Fibroblast of upper back skin (primary cell): ENCODE measurements around the gene DCAF17.

ENCODE experiments used
- DNase-seq: peaks from one replicate; pipeline ENCODE4 v3.0.0-alpha.2; 2013

DCAF17 gene

GRCh38 chr2:171434013-171434989 lies at the start of gene DCAF17:
DCAF17 (plus strand) TSS chr2:171434226; CDS start chr2:171434578, 352 bp downstream.
- DNase-seq: peak; percentile 96

GRCh38 chr2:171386627-171387026 lies 47.4 kb upstream of the DCAF17 start:
- no peak for DNase-seq

- DNase-seq: no peak
Observed at GRCh38 chr2:171387052-171387451, 47.0 kb upstream of the DCAF17 start.

- DNase-seq: no peak
Observed at GRCh38 chr2:171389325-171389724, 44.7 kb upstream of the DCAF17 start.

- DNase-seq: no peak
Observed at GRCh38 chr2:171389780-171390179, 44.2 kb upstream of the DCAF17 start.

GRCh38 chr2:171390941-171391516 lies 43.0 kb upstream of the DCAF17 start:
- peak; percentile 73 for DNase-seq

GRCh38 chr2:171391532-171391931 lies 42.5 kb upstream of the DCAF17 start:
- DNase-seq: no peak

GRCh38 chr2:171393487-171393886 lies 40.5 kb upstream of the DCAF17 start:
- DNase-seq: no peak

- DNase-seq: no peak
Observed at GRCh38 chr2:171394164-171394740, 39.8 kb upstream of the DCAF17 start.

- DNase-seq: no peak
Observed at GRCh38 chr2:171399292-171399691, 34.7 kb upstream of the DCAF17 start.

- DNase-seq: no peak
Observed at GRCh38 chr2:171400395-171400794, 33.6 kb upstream of the DCAF17 start.

- no peak for DNase-seq
Observed at GRCh38 chr2:171401947-171402346, 32.1 kb upstream of the DCAF17 start.

GRCh38 chr2:171402906-171403580 lies 31.0 kb upstream of the DCAF17 start:
- DNase-seq: peak; percentile 54

- peak; percentile 72 for DNase-seq
Observed at GRCh38 chr2:171404261-171404660, 29.8 kb upstream of the DCAF17 start.

- DNase-seq: no peak
Observed at GRCh38 chr2:171404719-171405118, 29.3 kb upstream of the DCAF17 start.

GRCh38 chr2:171405546-171405945 lies 28.5 kb upstream of the DCAF17 start:
- no peak for DNase-seq

- DNase-seq: no peak
Observed at GRCh38 chr2:171406044-171406443, 28.0 kb upstream of the DCAF17 start.

- DNase-seq: no peak
Observed at GRCh38 chr2:171407030-171407675, 26.9 kb upstream of the DCAF17 start.

- no peak for DNase-seq
Observed at GRCh38 chr2:171407676-171408044, 26.4 kb upstream of the DCAF17 start.

GRCh38 chr2:171409436-171409971 lies 24.5 kb upstream of the DCAF17 start:
- DNase-seq: no peak

GRCh38 chr2:171410101-171410500 lies 23.9 kb upstream of the DCAF17 start:
- no peak for DNase-seq

- DNase-seq: no peak
Observed at GRCh38 chr2:171410624-171411023, 23.4 kb upstream of the DCAF17 start.
